HEK293T (cell line): ENCODE results near the gene PNMA8A.

ENCODE experiments used
- ARNT ChIP-seq: fragments of 450-650 bp; IDR thresholded peaks from 2 replicates; pipeline ENCODE4 v1.6.1; 2017; ENCODE audit warnings: mild to moderate bottlenecking
- BHLHE40 ChIP-seq: fragments of 450-650 bp; IDR thresholded peaks from 2 replicates; pipeline ENCODE4 v1.6.1; 2016; ENCODE audit warnings: mild to moderate bottlenecking, moderate library complexity, borderline replicate concordance
- ELF4 ChIP-seq: fragments of 450-650 bp; IDR thresholded peaks from 2 replicates; pipeline ENCODE4 v1.6.1; 2017; ENCODE audit warnings: antibody characterized with exemption
- PKNOX1 ChIP-seq: fragments of 450-650 bp; IDR thresholded peaks from 2 replicates; pipeline ENCODE4 v1.6.1; 2016
- SP1 ChIP-seq: fragments of 450-650 bp; IDR thresholded peaks from 2 replicates; pipeline ENCODE4 v1.6.1; 2017
- SUZ12 ChIP-seq: fragments of 450-650 bp; IDR thresholded peaks from 2 replicates; pipeline ENCODE4 v1.6.1; 2016; ENCODE audit warnings: mild to moderate bottlenecking
- TARDBP ChIP-seq: fragments of 450-650 bp; IDR thresholded peaks from 2 replicates; pipeline ENCODE4 v1.6.1; 2016
- ZNF384 ChIP-seq: fragments of 450-650 bp; IDR thresholded peaks from 2 replicates; pipeline ENCODE4 v1.6.1; 2016

- TF ChIP-seq SUZ12 (no peak), BHLHE40 (no peak), SP1 (no peak), ELF4 (no peak), ZNF384 (no peak), ARNT (no peak), TARDBP (no peak), PKNOX1 (no peak)
Observed at GRCh38 chr19:46482631-46483030, 11.3 kb upstream of the PNMA8A start.
